Right atrium auricular region (tissue), 2 donors: ENCODE data around the gene CCNDBP1. TPM values are rescaled to one million over a fixed set of nuclear protein-coding genes. Genes with fewer than 3 reads are reported as not detected.

Experiments
- DNase-seq: peaks from one replicate; pipeline ENCODE4 v3.0.0-alpha.2; 2019; ENCODE audit warnings: low spot score
- H3K27ac ChIP-seq, 2 donors: fragments of 200-600 bp; sonication (generic); 1 replicate in 1 of 2; 2 replicates in 1 of 2; pipeline ENCODE4 v1.5.1; 2016 to 2019
- H3K27me3 ChIP-seq, 2 donors: fragments of 200-600 bp; sonication (generic); one replicate each; pipeline versions ENCODE4 v1.5.1 to v1.6.0; 2017 to 2019
- H3K36me3 ChIP-seq: fragments of 200-600 bp; sonication (generic); one replicate; pipeline ENCODE4 v1.5.1; 2016
- H3K4me1 ChIP-seq, 2 donors: fragments of 200-600 bp; sonication (generic); one replicate each; pipeline versions ENCODE4 v1.5.1 to v1.6.0; 2017 to 2019
- H3K4me3 ChIP-seq, 2 donors: fragments of 200-600 bp; sonication (generic); 1 replicate in 1 of 2; 2 replicates in 1 of 2; pipeline ENCODE4 v1.5.1; 2017 to 2019; ENCODE audit warnings: mild to moderate bottlenecking in 1 of 2, moderate library complexity in 1 of 2
- H3K9me3 ChIP-seq, 2 donors: fragments of 200-600 bp; sonication (generic); one replicate each; pipeline ENCODE4 v1.5.1; 2019
- CTCF ChIP-seq, 2 donors: fragments of 200-600 bp; sonication (generic); IDR thresholded peaks; one replicate each; pipeline ENCODE4 v1.5.1; 2019; ENCODE audit warnings: antibody characterized with exemption in 2 of 2
- total RNA-seq, 2 donors: library from RNA; depleted of rRNA; stranded (reverse); fragments of >200 nt; gene quantifications; one replicate each; pipeline ENCODE4 v1.1.0, GENCODE V29; 2016

The CCNDBP1 gene
- 10 to 100 TPM; 50.9 to 60.1 TPM for total RNA-seq

GRCh38 chr15:43185157-43186002, at the start of gene CCNDBP1:
Gene CCNDBP1 (plus strand): TSS chr15:43185403. CDS start chr15:43185499, 96 bp downstream.
- peaks cover 8% of the 10 kb centered on the region for H3K36me3 ChIP-seq
- H3K27ac ChIP-seq: peak within 1 kb of the TSS; percentile 94 to 96
- H3K9me3 ChIP-seq: no peaks in the 10 kb centered on the region
- peak within 1 kb of the TSS; percentile 84 to 89 for H3K4me3 ChIP-seq
- H3K4me1 ChIP-seq: peaks cover 0 to 45% of the 10 kb centered on the region in 2 donors
- peak; percentile 22 to 51 for TF ChIP-seq CTCF (IDR thresholded peaks at IDR 0.05)
- DNase-seq: peak; percentile 95
- H3K27me3 ChIP-seq: no peaks in the 10 kb centered on the region

- no peaks in the 10 kb centered on the region for H3K4me1 ChIP-seq
- H3K27ac ChIP-seq: no peak overlapping the region
- H3K27me3 ChIP-seq: no peaks in the 10 kb centered on the region
- H3K36me3 ChIP-seq: peaks cover 26% of the 10 kb centered on the region
- H3K9me3 ChIP-seq: no peaks in the 10 kb centered on the region
- no peak for TF ChIP-seq CTCF (IDR thresholded peaks at IDR 0.05)
- no peak for DNase-seq
- H3K4me3 ChIP-seq: no peak overlapping the region
Measured at GRCh38 chr15:43143203-43143941, 41.8 kb upstream of the CCNDBP1 start.

- Histone ChIP-seq H3K27ac (no peak overlapping the region), H3K4me1 (no peaks in the 10 kb centered on the region), H3K4me3 (no peak overlapping the region), H3K9me3 (no peaks in the 10 kb centered on the region), H3K36me3 (peaks cover 29% of the 10 kb centered on the region), H3K27me3 (no peaks in the 10 kb centered on the region)
- no peak for DNase-seq
- no peak for TF ChIP-seq CTCF (IDR thresholded peaks at IDR 0.05)
Measured at GRCh38 chr15:43144512-43144911, 40.7 kb upstream of the CCNDBP1 start.

GRCh38 chr15:43146184-43146583, 39.0 kb upstream of the CCNDBP1 start:
- no peaks in the 10 kb centered on the region for H3K9me3 ChIP-seq
- TF ChIP-seq CTCF (IDR thresholded peaks at IDR 0.05): no peak
- H3K36me3 ChIP-seq: peaks cover 18% of the 10 kb centered on the region
- no peak for DNase-seq
- H3K4me3 ChIP-seq: no peak overlapping the region
- no peak overlapping the region for H3K27ac ChIP-seq
- H3K27me3 ChIP-seq: no peaks in the 10 kb centered on the region
- H3K4me1 ChIP-seq: no peaks in the 10 kb centered on the region

- H3K4me3 ChIP-seq: no peak overlapping the region
- no peak overlapping the region for H3K27ac ChIP-seq
- H3K9me3 ChIP-seq: no peaks in the 10 kb centered on the region
- TF ChIP-seq CTCF (IDR thresholded peaks at IDR 0.05): no peak
- H3K36me3 ChIP-seq: peaks cover 39% of the 10 kb centered on the region
- H3K4me1 ChIP-seq: no peaks in the 10 kb centered on the region
- no peaks in the 10 kb centered on the region for H3K27me3 ChIP-seq
- DNase-seq: no peak
Measured at GRCh38 chr15:43150191-43150929, 34.8 kb upstream of the CCNDBP1 start.
